K562 (cell line): ENCODE data around the gene USP46. TPM values are rescaled to one million over a fixed set of nuclear protein-coding genes. Genes with fewer than 3 reads are reported as not detected.

Experiments
- ATAC-seq: fragments of 200-7000 bp; cut with Tn5 transposase; 3 replicates; pipeline ENCODE4 v1.9.1; 2020; ENCODE audit warnings: moderate library complexity
- BruUV-seq: library from RNA; stranded (reverse); fragments of 400-500 nt; replicated peaks from 2 replicates; lab custom pipeline; 2021; lab: Mats Ljungman, UMichigan
- CTCF ChIA-PET: fragments of 300-600 bp; formaldehyde crosslinking; extraction: SDS; loops from one replicate; lab custom pipeline; 2021; ENCODE audit warnings: low intra/inter-chr PET ratio; lab: Yijun Ruan, JAX
- POLR2A ChIA-PET: fragments of 300-600, 350-650 bp; sonication (Branson Sonifier 250); formaldehyde crosslinking; extraction: SDS; loops from one replicate; lab custom pipeline; 2021; ENCODE audit warnings: antibody characterized with exemption, inconsistent platforms; lab: Yijun Ruan, JAX
- DNase-seq, 4 experiments: peaks; one replicate each; pipeline versions ENCODE4 v3.0.0 to v3.0.0-alpha.2; 2011 to 2018; ENCODE audit warnings: low spot score in 3 of 4, mixed read lengths in 3 of 4; ENCODE audit errors: extremely low read depth in 1 of 4
- FAIRE-seq: peaks from 2 replicates; lab custom pipeline; 2011; peaks lifted over from hg19 to GRCh38; lab: Jason Lieb, UNC
- H2AFZ ChIP-seq: 2 replicates; pipeline ENCODE4 v1.6.0; 2011; ENCODE audit warnings: low read depth, low read length, control low read depth, inconsistent platforms
- H3K27ac ChIP-seq: fragments of 200-600 bp; 3 replicates; pipeline ENCODE4 v1.8.0; 2011; ENCODE audit warnings: low read depth, mild to moderate bottlenecking, control low read depth, inconsistent platforms, low read length, moderate library complexity, mixed read lengths; ENCODE audit errors: extremely low read depth
- H3K27me3 ChIP-seq, 2 experiments: fragments of 300-600 bp in 1 of 2; 2 replicates in 1 of 2; 3 replicates in 1 of 2; pipeline versions ENCODE4 v1.6.0 to v1.8.0; 2011; ENCODE audit warnings: inconsistent platforms in 2 of 2, low read length in 2 of 2, mild to moderate bottlenecking in 1 of 2, mixed read lengths in 1 of 2, moderate library complexity in 1 of 2; ENCODE audit not compliant: control insufficient read depth in 2 of 2, insufficient read depth in 2 of 2
- H3K36me3 ChIP-seq: fragments of 300-600 bp; 3 replicates; pipeline ENCODE4 v1.8.0; 2011; ENCODE audit warnings: mild to moderate bottlenecking, low read length, inconsistent platforms; ENCODE audit not compliant: control insufficient read depth, insufficient read depth
- H3K4me1 ChIP-seq, 2 experiments: fragments of 200-600 bp in 1 of 2; replicated peaks in 1 of 2; 2 replicates in 1 of 2; 3 replicates in 1 of 2; pipeline versions ENCODE4 v1.5.1 to v1.8.0; 2011; ENCODE audit warnings: inconsistent platforms in 2 of 2, low read length in 2 of 2, mild to moderate bottlenecking in 1 of 2, mixed read lengths in 1 of 2, moderate library complexity in 1 of 2; ENCODE audit not compliant: control insufficient read depth in 2 of 2, insufficient read depth in 2 of 2
- H3K4me2 ChIP-seq: 2 replicates; pipeline ENCODE4 v1.6.1; 2011; ENCODE audit warnings: low read length, control low read depth, inconsistent platforms, mixed read lengths; ENCODE audit not compliant: insufficient read depth
- H3K4me3 ChIP-seq: fragments of 200-600 bp; sonication (generic), shearing (Covaris generic); 2 replicates; pipeline ENCODE4 v1.5.1; 2016; ENCODE audit warnings: control low read depth, inconsistent platforms
- H3K79me2 ChIP-seq: fragments of 200-600 bp; 3 replicates; pipeline ENCODE4 v1.8.0; 2011; ENCODE audit warnings: low read length, inconsistent platforms; ENCODE audit not compliant: control insufficient read depth, insufficient read depth
- H3K9ac ChIP-seq, 2 experiments: 2 replicates each; pipeline versions ENCODE4 v1.6.0 to v1.6.1; 2011; ENCODE audit warnings: low read depth in 2 of 2, low read length in 2 of 2, control low read depth in 1 of 2, inconsistent platforms in 1 of 2, mild to moderate bottlenecking in 1 of 2, mixed read lengths in 1 of 2; ENCODE audit not compliant: insufficient read depth in 1 of 2
- H3K9me1 ChIP-seq: one replicate; pipeline ENCODE4 v1.6.0; 2011; ENCODE audit warnings: inconsistent platforms, mild to moderate bottlenecking, low read length, moderate library complexity; ENCODE audit not compliant: control insufficient read depth, insufficient read depth
- H3K9me3 ChIP-seq: replicated peaks from 2 replicates; pipeline ENCODE4 v1.5.1; 2011; ENCODE audit warnings: low read depth, low read length, inconsistent platforms; ENCODE audit not compliant: control insufficient read depth, insufficient read depth
- H4K20me1 ChIP-seq: replicated peaks from 2 replicates; pipeline ENCODE4 v1.6.1; 2011; ENCODE audit warnings: low read length, inconsistent platforms, mixed read lengths; ENCODE audit not compliant: control insufficient read depth, insufficient read depth
- ATF3 ChIP-seq, 2 experiments: fragments of 450-650 bp in 1 of 2; sonication (generic) in 1 of 2; formaldehyde crosslinking in 1 of 2; IDR thresholded peaks in 1 of 2; conservative IDR thresholded peaks in 1 of 2; 2 replicates each; pipeline versions ENCODE4 v1.6.1 to v1.8.1; 2016 to 2023; ENCODE audit warnings: mild to moderate bottlenecking in 2 of 2, moderate library complexity in 2 of 2, inconsistent platforms in 1 of 2, missing genetic modification reagents in 1 of 2
- BCLAF1 ChIP-seq, 2 experiments: fragments of 450-650 bp in 1 of 2; IDR thresholded peaks; 2 replicates each; pipeline ENCODE4 v1.6.1; 2011 to 2017; ENCODE audit warnings: low read depth in 2 of 2, antibody characterized with exemption in 1 of 2, borderline replicate concordance in 1 of 2, low read length in 1 of 2, mild to moderate bottlenecking in 1 of 2, mixed read lengths in 1 of 2; ENCODE audit not compliant: control insufficient read depth in 1 of 2
- WGBS: fragments of 100-300 bp; shearing (Covaris generic); methylation state at CpG from one replicate; pipeline ENCODE4 v1.1.6; 2016; ENCODE audit warnings: low coverage, mixed read lengths; ENCODE audit not compliant: insufficient coverage; ENCODE audit errors: missing lambda C conversion rate; 5-methylcytosine and 5-hydroxymethylcytosine counted together
- in situ Hi-C: fragments of 300-500 bp; cut with MboI; formaldehyde crosslinking; loops from 4 replicates; pipeline ENCODE4 v1.15.0; 2018; ENCODE audit warnings: inconsistent platforms, mixed read lengths
- intact Hi-C: fragments of 100-400 bp; cut with micrococcal nuclease; formaldehyde crosslinking; loops from 2 replicates; pipeline ENCODE4 v1.14.2; 2022
- polyA plus RNA-seq, 8 experiments: library from polyadenylated mRNA; depleted of rRNA in 4 of 8; stranded (reverse) in 5 of 8; unstranded in 3 of 8; fragments of >200 nt; fragmentation: Nextera tagmentation in 2 of 8; fragmentation: Illumina TruSeq in 1 of 8; extraction: Ambion mirVana in 2 of 8; extraction: Trizol in 1 of 8; gene quantifications; 2 replicates each; pipeline versions ENCODE4 v1.2.1 to v1.2.3, GENCODE V29; 2011 to 2014; ENCODE audit warnings: inconsistent platforms in 1 of 8, missing spikeins in 1 of 8
- total RNA-seq, 7 experiments: library from RNA; depleted of rRNA in 6 of 7; stranded (reverse); fragments of >200 nt in 6 of 7; fragmentation: Illumina TruSeq in 2 of 7; extraction: Trizol in 2 of 7; gene quantifications; 2 replicates each; pipeline versions ENCODE4 v1.2.1 to v1.2.3, GENCODE V29; 2011 to 2021; ENCODE audit warnings: low replicate concordance in 1 of 7

The USP46 gene
- total and polyA plus RNA-seq, 9 of the 15 experiments (the other 6 are each of a cell fraction or from before 2014, with no cell fraction given): 3.0 to 11.7 (median 8.4) TPM

- H3K4me2 ChIP-seq: no peak overlapping the region
- FAIRE-seq (no peak), DNase-seq (no peak), ATAC-seq (no peak)
- no peak overlapping the region for H3K9ac ChIP-seq
- POLR2A ChIA-PET: no interaction called here
- BruUV-seq: no TSS peak
- H3K27ac ChIP-seq: no peak overlapping the region
- WGBS: 0% methylated on average over 1 of the region's 1 CpG
- no peaks in the 10 kb centered on the region for H3K36me3 ChIP-seq
- no peaks in the 10 kb centered on the region for H4K20me1 ChIP-seq
- in situ Hi-C loops: no loop called here
- no peaks in the 10 kb centered on the region for H3K4me1 ChIP-seq
- no peak overlapping the region for H2AFZ ChIP-seq
- peaks cover 2 to 5% of the 10 kb centered on the region in 2 experiments; a peak in 3 of 5 replicates for H3K27me3 ChIP-seq
- CTCF ChIA-PET: no interaction called here
- no peaks in the 10 kb centered on the region for H3K9me1 ChIP-seq
- no peaks in the 10 kb centered on the region for H3K9me3 ChIP-seq
- intact Hi-C loops: no loop called here
- TF ChIP-seq ATF3 (IDR thresholded peaks at IDR 0.05): peak; percentile 51
- no peak for TF ChIP-seq ATF3 (CRISPR knock-in tag; conservative IDR thresholded peaks at IDR 0.05)
- TF ChIP-seq BCLAF1 (IDR thresholded peaks at IDR 0.05; ENCODE audit: borderline replicate concordance in 1 of 2, control insufficient read depth in 1 of 2, low read depth in 2 of 2, low read length in 1 of 2): no peak
- H3K4me3 ChIP-seq: no peak overlapping the region
- no peaks in the 10 kb centered on the region for H3K79me2 ChIP-seq
Measured at GRCh38 chr4:52576961-52577623, 82.0 kb downstream of the USP46 start.
